Activated gamma-delta T cell treated with Interleukin-2 at 50 U/mL for 16 hours (primary cell): ENCODE results near the gene TIMP4.

Experiments used
- DNase-seq: peaks from one replicate; pipeline ENCODE4 v3.0.0-alpha.2; 2020

TIMP4 gene

DNA sequence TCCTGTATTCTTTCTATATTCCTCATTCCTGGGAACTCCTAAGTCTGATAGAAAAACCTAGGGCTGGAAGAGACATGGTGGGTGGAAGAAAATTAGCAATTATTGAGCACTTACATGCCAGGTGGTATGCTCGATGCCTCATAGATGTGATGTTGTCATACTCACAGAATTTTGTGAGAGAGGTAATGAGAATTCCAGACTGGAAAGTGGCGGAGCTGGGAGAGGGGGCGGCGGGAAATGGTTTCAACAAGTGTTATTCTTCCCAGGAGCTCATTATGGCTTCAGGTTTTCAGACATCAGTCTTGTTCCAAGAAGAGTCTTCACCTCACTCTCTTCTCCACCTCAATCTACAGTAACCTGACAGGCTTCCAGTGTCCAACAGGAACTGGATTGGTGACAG, 16.2 kb downstream of the TIMP4 start:
- no peak for DNase-seq

DNA sequence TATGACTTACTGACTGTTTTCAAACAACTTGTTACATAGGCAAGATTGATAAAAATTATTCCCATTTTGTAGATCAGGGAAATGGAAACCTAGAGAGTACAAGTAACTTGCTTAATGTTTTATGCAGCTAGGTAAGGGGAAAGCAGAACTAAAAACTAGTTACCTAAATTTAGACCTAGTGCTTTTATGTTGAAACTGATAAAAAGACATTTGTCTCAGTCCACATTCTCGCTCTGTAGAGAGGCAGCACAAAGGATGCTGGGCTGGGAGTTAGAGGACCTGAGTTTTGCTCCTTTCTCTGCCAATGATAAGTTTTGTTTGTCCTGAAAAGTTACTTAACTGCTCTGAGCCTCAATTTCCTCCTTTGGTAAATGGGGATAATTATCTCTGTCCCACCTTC, 17.4 kb downstream of the TIMP4 start:
- DNase-seq = no peak

DNA sequence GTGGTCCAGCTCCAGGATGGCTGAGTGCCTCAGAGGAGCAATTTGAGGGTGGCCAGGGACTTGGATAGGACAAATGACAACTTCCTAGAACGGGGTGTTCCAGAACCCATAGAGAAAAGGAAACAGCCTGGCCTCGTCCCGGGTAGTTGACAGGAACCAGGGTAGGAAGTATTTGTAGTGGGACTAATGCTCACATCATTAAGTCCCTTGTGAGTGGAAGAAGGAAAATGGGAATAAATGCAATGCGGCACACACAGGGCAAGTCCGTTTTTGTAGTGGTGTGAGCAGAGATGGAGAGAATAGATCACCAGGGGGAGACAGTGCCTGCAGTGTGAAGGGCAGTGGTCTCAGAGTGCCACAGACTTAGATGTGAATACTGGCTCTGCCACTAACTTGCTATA, 19.6 kb downstream of the TIMP4 start:
- no peak for DNase-seq

DNA sequence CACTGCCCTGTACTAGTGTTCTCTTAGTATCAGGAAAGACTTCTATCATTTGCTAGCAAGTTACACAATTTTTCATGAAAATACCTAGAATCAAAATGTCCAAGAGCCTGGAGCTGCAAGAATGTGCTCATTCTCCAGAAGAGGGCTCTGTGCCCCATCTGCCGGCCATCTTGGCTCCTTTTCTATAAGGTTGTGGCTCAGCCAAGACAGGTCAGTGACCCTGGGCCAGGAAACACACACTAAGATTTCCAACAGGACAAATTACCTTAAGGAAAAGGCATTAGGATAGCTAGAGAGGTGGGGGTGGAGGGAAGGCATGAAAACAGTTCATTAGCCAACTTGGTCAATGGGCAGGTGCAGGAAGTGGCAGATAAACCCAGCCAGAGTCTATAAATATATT, 20.7 kb downstream of the TIMP4 start:
- DNase-seq = no peak

DNA sequence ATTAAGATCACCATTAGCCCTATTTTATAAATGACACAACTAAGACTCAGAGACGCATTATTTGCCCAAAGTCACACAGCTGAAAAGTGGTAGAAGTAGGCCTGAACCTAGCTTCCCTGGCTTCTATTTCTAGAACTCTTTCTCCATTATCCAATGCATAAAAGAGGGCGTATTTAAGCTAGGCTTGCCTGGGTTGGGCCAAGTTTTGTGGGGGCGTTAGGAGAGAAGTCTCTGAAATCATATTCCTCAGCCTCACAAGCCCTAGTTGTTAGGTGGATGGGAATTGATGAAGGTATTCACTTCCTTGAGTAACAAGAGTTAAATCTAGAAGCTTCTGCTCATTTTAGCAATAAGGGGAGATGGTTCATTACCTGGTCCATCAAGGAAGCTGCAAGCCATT, 22.3 kb downstream of the TIMP4 start:
- DNase-seq = no peak

DNA sequence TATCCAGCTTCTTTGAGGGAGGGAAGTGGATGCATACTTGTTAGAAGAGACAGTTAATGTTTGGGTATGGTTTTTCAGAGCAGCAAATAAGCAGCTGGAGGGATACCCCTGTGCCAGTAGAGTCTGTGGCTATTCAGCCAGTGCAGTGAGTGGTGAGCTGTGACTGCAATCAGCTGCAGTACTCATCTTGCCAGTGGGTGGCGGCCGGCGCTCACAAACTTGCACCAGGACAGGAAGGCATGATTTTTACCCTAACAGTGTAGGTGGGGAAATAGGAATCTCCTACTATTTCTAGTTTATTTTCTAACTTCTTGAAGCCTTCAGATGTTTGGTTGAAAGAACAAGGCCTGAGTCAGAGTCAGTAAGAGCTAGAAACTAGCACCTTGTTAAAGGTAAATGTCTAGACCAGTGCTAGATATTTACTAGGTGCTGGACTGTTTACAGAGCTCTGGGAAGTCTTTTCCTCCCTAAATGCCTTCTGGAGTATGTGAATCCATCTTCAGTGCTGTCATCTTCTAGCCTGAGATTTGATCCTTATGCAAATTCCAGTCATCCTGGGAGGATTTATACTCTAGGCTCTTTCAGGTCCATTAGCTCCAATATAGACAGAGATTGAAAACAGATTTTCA, 23.6 kb downstream of the TIMP4 start:
- DNase-seq = peak; percentile 31

DNA sequence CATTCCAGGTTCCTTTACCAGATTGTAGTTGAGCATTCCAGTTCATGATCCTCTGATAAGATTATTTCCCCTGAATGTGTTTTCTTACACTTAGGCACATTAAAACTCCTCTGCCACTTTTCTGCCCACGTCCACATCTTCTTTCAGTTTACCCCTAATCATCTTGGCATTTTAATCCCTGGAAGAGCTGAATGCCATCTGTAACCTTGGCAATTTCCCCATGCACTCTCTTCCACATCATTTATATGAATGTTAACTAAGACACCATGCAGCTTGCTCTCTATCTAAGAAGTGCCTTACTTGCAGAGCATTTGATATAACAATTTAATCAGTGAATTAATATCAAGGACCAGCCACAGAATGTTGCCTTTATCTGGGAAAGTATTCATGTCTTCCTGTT, 25.8 kb downstream of the TIMP4 start:
- no peak for DNase-seq

DNA sequence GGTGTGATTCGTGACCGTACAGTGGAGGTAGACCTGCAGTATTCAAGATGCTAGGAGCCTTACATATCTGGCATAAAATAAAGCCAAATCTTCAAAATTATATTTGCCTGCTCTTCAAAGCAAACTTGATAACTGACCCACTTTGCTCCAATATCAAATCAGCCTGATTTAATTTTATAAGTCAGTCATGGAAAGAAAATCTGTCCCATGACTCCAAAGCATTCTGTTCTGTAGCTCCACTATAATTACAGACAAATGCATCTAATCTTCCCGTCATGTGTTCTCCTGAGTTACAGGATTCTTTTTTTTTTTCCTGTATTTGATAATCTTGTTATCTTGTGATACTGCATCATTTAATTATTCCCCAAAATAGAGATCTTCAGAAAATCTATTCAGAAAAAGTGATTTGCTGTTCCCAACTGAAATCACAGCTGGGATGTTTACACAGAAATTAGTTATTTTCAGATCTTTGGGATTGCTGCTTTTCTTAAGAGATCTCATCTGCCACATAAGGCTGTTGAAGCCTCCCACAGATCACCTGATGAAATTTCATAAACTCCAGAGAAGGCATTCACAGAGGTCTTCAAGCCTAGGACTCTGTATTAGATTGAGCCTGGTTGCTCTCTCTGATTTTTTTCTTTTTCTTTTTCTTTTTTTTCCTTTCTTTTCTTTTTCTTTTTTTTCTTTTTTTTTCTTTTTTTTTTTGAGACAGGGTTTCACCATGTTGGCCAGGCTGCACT, 27.2 kb downstream of the TIMP4 start:
- DNase-seq = no peak

DNA sequence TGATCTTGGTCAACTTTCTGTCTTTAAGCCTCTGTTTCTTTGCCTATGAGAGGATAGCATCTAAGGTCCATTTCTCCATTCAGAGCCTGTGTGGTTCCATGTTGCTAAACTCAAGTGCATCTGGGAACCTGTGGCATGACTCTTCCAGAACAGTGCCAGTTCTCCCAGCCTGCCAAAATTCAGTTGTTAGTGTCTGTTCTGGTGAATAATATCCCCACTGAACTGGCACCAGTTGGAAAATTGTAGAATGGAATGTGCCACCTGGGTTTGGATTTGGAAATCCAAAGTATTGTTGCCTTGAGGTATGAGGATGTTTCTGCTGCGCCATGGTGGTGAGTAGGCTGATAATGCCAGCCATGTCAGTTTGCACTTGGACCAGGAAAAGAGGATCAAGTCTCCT, 31.3 kb downstream of the TIMP4 start:
- no peak for DNase-seq

DNA sequence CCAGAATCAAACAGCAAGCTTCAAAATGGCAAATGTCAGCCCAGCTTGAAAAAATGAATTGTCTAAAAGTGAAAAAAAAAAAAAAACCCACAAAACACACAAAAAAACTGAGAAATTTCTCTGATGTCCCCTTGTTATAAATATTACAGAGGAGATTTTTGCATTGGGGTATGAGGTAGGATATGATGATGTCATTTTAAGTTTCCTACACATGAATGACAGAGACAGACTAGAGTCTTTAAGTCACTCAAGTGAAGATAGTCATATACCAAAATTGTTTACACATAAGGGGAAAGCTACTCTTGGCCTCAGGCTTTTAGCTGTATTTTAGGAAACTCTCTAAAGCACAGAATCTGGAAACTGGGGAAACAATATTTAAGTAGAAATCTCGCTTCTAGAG, 32.9 kb downstream of the TIMP4 start:
- DNase-seq = no peak

DNA sequence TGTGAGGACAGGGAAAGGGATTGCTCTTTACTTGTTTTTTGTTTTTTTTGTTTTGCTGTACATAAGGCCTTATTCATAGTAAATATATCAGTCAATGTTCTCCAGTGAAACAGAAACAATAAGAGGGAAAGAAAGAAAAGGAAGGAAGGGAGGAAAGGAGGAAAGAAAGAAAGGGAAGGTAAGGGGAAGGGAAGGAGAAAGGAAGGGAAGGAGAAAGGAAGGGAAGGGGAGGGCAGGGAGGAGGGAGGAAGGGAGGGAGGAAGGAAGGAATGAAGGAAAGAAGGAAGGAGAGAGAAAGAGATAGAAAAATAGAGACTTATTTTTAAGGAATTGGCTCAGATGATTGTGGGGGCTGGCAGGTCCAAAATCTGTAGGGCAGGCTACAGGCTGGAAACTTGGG, 37.2 kb downstream of the TIMP4 start:
- no peak for DNase-seq

DNA sequence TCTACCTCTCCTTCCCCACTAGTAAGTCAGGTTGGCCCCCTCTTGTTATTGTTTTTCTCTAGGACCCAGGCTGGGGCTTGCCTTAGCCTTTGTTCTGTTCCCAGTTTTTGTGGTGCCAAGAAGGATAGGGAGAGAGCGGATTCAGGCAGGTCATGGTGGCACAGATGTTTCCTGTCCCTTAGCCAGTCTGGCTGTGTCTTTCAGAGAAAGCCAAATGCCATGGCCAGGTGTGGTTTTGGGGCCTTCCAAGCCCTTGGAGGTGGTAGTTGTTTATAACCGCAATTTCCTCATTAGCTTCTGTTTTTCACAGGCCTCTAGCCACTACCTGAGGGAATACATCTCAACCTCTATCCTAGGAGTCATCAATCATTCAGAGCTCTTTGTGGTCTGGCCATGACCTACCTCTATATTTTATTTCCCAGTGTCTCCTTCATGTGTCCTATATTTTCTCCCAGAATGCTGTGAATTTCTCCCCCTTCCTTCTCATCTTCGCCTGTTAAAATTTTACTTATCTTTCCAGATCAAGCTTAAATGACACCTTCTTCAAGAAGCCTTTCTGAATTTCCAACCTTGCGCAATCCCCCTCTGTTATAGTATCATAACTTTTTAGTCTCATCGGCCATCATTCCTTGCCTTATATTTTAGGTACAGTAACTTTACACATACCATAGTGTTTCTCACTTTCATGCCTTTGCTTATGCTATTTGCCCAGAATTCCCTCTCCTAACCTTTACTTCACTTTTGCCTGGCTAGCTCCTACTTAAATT, 38.2 kb downstream of the TIMP4 start:
- DNase-seq = no peak

DNA sequence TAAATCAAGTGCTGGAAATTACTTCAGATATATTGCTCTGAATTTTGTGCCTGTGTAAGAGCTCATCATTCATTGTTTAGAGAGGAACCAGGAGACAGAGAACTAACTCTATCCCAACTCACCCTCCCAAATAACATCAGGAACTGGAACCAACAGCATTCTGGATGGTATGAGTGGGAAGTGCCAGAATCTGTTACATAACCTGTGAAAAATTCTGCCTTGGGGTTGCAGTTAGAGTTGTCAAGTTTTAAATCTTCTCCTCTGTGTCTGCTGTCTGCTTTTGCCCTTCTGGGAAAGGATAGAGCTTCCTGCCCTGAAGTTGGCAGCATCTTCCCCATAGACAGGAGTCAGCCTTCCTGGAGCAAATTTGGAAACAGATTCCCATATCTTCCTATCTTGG, 41.2 kb downstream of the TIMP4 start:
- DNase-seq = no peak

DNA sequence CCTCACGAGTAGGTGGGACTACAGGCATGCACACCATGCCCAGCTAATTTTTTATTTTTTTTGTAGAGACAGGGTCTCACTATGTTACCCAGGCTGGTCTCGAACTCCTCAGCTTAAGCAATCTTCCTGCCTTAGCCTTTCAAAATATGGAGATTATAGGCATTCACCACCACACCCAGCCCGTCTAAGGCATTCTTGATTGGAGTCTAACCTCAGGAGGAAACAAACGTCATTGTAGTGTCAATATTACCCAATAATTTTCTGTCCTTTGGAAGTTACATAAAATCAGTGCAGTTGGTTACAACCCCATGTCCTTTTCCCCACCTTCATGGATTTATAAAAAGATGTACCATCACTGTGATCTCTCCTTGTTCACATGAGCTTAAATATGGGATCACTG, 41.8 kb downstream of the TIMP4 start:
- DNase-seq = no peak

DNA sequence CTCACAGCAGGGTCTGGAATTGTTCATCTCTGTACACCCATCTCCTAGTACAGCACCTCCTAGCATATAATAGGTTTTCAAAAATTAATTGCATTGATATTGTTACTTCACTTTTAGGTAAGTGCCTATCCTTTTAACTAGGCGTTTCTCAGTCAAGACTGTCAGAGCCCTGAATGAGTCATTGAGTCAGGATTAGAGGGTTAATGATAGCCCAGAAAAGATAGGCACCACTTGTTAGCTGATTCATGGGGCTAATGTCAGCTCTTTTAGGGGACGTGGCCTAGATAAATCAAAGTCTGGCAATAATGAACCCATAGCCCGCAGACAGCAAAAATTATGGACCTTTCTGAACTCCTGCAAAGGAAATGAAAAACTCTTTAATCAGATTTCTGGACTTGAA, 42.9 kb downstream of the TIMP4 start:
- no peak for DNase-seq

DNA sequence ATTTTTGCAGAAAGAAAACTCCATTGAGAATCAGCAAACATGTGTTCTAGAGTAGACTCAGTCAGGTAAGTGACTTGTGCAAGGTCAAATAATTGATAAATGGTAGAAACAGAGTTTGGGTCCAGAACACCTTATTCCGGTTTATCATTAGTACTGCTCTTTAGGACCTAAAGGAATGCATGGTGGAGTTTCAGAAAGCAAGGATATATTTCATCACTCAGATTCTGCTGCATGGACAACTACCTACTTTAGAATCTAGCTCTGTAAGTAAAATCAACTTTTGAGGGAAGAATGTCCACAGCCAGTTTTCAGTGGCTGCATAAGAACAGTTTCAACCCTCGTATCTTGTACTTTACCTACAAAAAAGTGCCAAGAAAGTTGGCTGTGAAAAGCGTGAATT, 43.6 kb downstream of the TIMP4 start:
- DNase-seq = no peak

DNA sequence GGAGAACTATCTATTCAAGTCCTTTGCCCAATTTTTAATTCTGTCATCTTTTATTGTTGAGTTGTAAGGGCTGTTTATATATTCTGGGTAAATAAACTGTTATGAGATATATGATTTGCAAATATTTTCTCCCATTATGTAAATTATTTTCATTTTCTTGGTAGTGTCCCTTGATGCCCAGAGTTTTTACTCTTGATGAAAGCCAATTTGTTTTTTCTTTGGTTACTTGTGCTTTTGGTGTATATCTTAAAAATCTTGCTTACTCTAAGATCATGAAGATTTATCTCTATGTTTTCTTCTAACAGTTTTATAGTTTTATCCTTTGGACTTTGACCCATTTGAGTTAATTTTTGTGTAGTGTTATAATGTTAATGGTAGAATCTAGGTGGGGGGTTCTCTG, 44.5 kb downstream of the TIMP4 start:
- no peak for DNase-seq

DNA sequence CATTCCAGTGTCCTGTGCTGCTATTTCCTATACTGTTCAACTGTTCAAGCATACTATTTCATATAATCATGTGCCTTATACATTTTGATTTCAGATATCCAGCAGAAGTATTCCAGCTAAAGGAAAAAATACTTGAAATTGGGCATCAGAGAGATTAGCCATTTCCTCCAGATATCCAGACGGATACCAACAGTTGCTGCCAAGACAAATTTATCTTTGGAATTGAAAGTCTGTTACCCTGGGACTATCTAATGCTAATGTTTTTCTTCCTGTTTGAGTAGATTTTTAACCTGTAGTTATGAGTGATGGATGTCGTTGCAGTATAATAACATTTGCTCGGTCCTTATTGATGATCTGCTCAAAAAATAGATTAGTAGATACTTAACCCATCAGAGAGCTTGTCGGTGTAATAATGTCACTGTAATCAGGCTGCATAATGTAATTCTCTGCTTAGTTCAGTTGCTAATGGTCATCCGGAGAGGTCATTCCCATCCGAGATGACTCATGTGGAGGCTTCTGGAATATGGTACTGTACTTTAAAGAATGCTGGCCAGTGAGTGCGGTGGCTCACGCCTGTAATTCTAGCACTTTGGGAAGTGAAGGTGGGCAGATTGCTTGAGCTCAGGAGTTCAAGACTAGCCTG, 51.5 kb downstream of the TIMP4 start:
- DNase-seq = no peak
